ENCODE data around the gene LRRC7.

GRCh38 chr1:69861641-69862040, 293.9 kb downstream of the LRRC7 start:
- TF ChIP-seq CTCF (IDR thresholded peaks at IDR 0.05) (no peak), POLR2A (IDR thresholded peaks at IDR 0.05) (no peak), POLR2AphosphoS5 (IDR thresholded peaks at IDR 0.05) (no peak)

All from prostate gland (tissue), 2 donors.